H1 (cell line): Measurements from ENCODE around the gene CCDC33. TPM values are rescaled to one million over a fixed set of nuclear protein-coding genes. Genes with fewer than 3 reads are reported as not detected.

Source experiments
- CHD7 ChIP-seq: fragments of 300-600 bp; sonication (generic); IDR thresholded peaks from 2 replicates; pipeline ENCODE4 v1.7.1; 2012; ENCODE audit warnings: low read length, moderate library complexity, mild to moderate bottlenecking, inconsistent platforms; ENCODE audit not compliant: insufficient replicate concordance
- KDM1A ChIP-seq: fragments of 200-600, 300-600 bp; sonication (generic); IDR thresholded peaks from 2 replicates; pipeline ENCODE4 v1.7.1; 2016; ENCODE audit warnings: mild to moderate bottlenecking, low read length, borderline replicate concordance
- NANOG ChIP-seq: IDR thresholded peaks from 2 replicates; pipeline ENCODE4 v1.6.1; 2011; ENCODE audit warnings: low read length, low read depth, mild to moderate bottlenecking, inconsistent platforms; ENCODE audit not compliant: insufficient read depth, poor library complexity, severe bottlenecking
- PHF8 ChIP-seq: fragments of 200-600 bp; sonication (generic); conservative IDR thresholded peaks from 2 replicates; pipeline ENCODE4 v1.7.1; 2012; ENCODE audit warnings: low read depth, mild to moderate bottlenecking, inconsistent platforms, low read length, moderate library complexity
- RAD21 ChIP-seq, 2 experiments: IDR thresholded peaks in 1 of 2; conservative IDR thresholded peaks in 1 of 2; 2 replicates each; pipeline ENCODE4 v1.6.1; 2011; ENCODE audit warnings: low read depth in 2 of 2, low read length in 2 of 2, improper control_type of control experiment in 1 of 2, inconsistent platforms in 1 of 2, mild to moderate bottlenecking in 1 of 2, moderate library complexity in 1 of 2
- SP1 ChIP-seq: IDR thresholded peaks from 2 replicates; pipeline ENCODE4 v1.6.1; 2011; ENCODE audit warnings: low read depth, low read length
- TAF1 ChIP-seq: IDR thresholded peaks from 2 replicates; pipeline ENCODE4 v1.6.1; 2011; ENCODE audit warnings: mild to moderate bottlenecking, low read depth, low read length
- polyA plus RNA-seq, 7 experiments: library from polyadenylated mRNA; depleted of rRNA in 3 of 7; stranded (reverse) in 5 of 7; unstranded in 2 of 7; fragments of >200 nt in 5 of 7; fragments of 200-250 nt in 2 of 7; gene quantifications; 1 replicate in 5 of 7; 2 replicates in 1 of 7; 4 replicates in 1 of 7; pipeline versions ENCODE4 v1.2.1 to v1.2.3, GENCODE V29; 2011 to 2013; ENCODE audit warnings: missing spikeins in 2 of 7, mixed read lengths in 2 of 7
- total RNA-seq: library from RNA; stranded (reverse); fragmentation: NEBNext Ultra II Directional; extraction: Animal tissue kit (Norgen Biotek cat#: 25700); gene quantifications from 2 replicates; pipeline ENCODE4 v1.2.1, GENCODE V29; 2021

Gene CCDC33
- total and polyA plus RNA-seq, 2 of the 8 experiments (the other 6 are each of a cell fraction or from before 2014, with no cell fraction given), result 2.0 to 2.7 TPM

GRCh38 chr15:74374648-74375302, 138.6 kb downstream of the CCDC33 start (continued):
- no peak for TF ChIP-seq CHD7
- TF ChIP-seq SP1, result no peak
- 0 out of 2 replicates have a peak, but pooled peaks have one; percentile 21 for TF ChIP-seq TAF1
- TF ChIP-seq RAD21 (IDR thresholded peaks at IDR 0.05 in 1 of 2, conservative IDR thresholded peaks at IDR 0.05 in 1 of 2; ENCODE audit: low read depth in 2 of 2, low read length in 2 of 2), result 0 out of 4 replicates have a peak, but pooled peaks of 1 of the 2 experiments have one; percentile 3
- TF ChIP-seq NANOG, result no peak
- TF ChIP-seq PHF8, result no peak
- TF ChIP-seq KDM1A, result no peak
